ENCODE data around the gene CACNB2.

Gene CACNB2

GRCh38 chr10:18271491-18271890, 131.3 kb downstream of the CACNB2 start:
- DNase-seq (ENCODE audit: insufficient read length) (no peak), FAIRE-seq (no peak)
- no peak for TF ChIP-seq POLR2A (IDR thresholded peaks at IDR 0.05; ENCODE audit: low read depth, low read length)
- TF ChIP-seq POLR2AphosphoS5 (IDR thresholded peaks at IDR 0.05; ENCODE audit: low read depth, low read length): no peak
- TF ChIP-seq TAF1 (IDR thresholded peaks at IDR 0.05; ENCODE audit: borderline replicate concordance, low read depth, low read length): no peak

GRCh38 chr10:18273039-18273438, 132.8 kb downstream of the CACNB2 start:
- TF ChIP-seq POLR2AphosphoS5 (IDR thresholded peaks at IDR 0.05; ENCODE audit: low read depth, low read length): no peak
- no peak for TF ChIP-seq POLR2A (IDR thresholded peaks at IDR 0.05; ENCODE audit: low read depth, low read length)
- TF ChIP-seq TAF1 (IDR thresholded peaks at IDR 0.05; ENCODE audit: borderline replicate concordance, low read depth, low read length): no peak
- FAIRE-seq: no peak
- no peak for DNase-seq (ENCODE audit: insufficient read length)

- DNase-seq (ENCODE audit: insufficient read length): no peak
- TF ChIP-seq POLR2A (IDR thresholded peaks at IDR 0.05; ENCODE audit: low read depth, low read length) (no peak), POLR2AphosphoS5 (IDR thresholded peaks at IDR 0.05; ENCODE audit: low read depth, low read length) (no peak), TAF1 (IDR thresholded peaks at IDR 0.05; ENCODE audit: borderline replicate concordance, low read depth, low read length) (no peak)
- no peak for FAIRE-seq
Observed at GRCh38 chr10:18278181-18278580, 138.0 kb downstream of the CACNB2 start.

- TF ChIP-seq TAF1 (IDR thresholded peaks at IDR 0.05; ENCODE audit: borderline replicate concordance, low read depth, low read length): no peak
- TF ChIP-seq POLR2A (IDR thresholded peaks at IDR 0.05; ENCODE audit: low read depth, low read length): no peak
- TF ChIP-seq POLR2AphosphoS5 (IDR thresholded peaks at IDR 0.05; ENCODE audit: low read depth, low read length): no peak
- FAIRE-seq: no peak
- DNase-seq (ENCODE audit: insufficient read length): no peak
Observed at GRCh38 chr10:18279173-18279572, 138.9 kb downstream of the CACNB2 start.

- FAIRE-seq (peak; percentile 24), DNase-seq (ENCODE audit: insufficient read length) (no peak)
- TF ChIP-seq POLR2AphosphoS5 (IDR thresholded peaks at IDR 0.05; ENCODE audit: low read depth, low read length): no peak
Observed at GRCh38 chr10:18282094-18282493, 141.9 kb downstream of the CACNB2 start.

DNA sequence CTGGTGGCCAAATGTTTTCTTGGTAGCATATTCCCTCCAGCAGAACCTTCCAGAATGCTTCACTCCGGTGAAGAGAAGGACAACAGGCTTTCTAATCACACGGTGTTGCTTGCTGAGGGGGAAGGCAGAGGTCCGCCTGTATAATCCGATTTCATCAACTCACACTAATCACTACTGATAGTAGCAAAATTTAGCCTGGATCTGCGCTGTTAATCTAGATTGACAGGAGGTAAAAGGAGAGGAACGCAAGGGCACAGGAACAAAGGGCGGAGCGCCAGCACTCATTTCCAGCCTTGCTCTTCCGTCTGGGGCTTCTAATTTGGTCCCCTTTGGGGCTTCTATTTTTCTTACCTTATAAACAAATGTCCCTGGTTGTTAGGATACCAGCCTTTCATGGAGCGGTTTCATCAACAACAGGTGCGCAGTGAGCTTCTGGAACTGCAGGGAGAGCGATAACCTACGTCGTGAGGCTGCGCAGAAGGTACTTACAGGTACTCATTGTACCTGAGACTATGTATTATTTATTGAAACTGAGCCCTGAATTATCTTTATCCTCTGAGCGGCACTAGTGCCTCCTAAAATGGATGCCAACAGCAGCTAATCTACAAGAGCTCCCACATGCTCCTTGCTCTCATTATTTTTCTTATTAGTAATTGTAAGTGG, 150.6 kb downstream of the CACNB2 start:
- no peak for DNase-seq (ENCODE audit: insufficient read length)
- no peak for FAIRE-seq

DNA sequence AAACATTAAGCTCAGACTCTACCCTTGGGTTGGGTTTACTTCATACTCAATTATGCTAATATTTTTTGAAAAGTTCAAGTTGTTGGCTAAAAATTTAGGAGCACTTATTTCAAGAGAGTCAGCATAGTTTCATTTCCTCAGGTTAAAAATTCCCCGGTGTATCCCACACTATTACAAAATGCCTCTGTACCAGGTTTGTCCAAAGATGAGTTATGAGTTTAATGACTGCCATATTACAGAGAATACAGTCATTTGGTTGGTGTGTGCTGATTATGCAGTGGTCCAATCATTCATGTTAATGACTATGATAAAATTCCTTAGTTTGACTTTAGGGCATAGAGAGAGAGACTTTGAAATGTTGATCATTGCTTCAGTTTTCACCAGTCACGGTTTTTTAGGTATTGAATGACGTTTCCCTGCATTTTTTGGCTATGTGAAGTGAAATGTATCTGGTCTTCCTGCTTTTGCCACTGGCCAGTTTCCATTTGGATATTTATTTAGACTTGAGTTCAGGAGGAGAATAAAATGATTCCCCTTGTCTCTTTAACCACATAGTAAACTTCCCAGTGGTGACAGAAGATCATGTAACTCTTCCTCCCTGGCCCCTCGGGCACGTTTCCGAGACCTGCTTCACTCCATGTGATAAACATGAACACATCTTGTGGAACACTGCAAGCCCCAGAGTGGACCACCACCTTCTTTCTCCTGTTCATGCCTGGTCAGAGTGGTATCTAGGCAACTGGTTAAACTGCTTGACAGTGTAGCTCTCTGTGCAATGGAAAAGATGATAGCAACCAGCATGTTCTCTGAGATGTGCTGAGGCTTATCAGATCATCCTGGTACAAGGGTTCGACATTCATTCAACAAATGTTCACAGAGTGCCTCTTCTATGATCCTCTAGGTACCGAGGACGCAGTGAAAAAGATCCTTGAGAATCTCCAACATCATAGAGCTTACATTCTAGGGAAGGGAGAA, 153.6 kb downstream of the CACNB2 start:
- FAIRE-seq (peak; percentile 17), DNase-seq (ENCODE audit: insufficient read length) (no peak)
- no peak for TF ChIP-seq POLR2A (IDR thresholded peaks at IDR 0.05; ENCODE audit: low read depth, low read length)
- no peak for TF ChIP-seq POLR2AphosphoS5 (IDR thresholded peaks at IDR 0.05; ENCODE audit: low read depth, low read length)
- no peak for TF ChIP-seq TAF1 (IDR thresholded peaks at IDR 0.05; ENCODE audit: borderline replicate concordance, low read depth, low read length)

More for the DNA sequence above, 150.6 kb downstream of the CACNB2 start:
- no peak for TF ChIP-seq TAF1 (IDR thresholded peaks at IDR 0.05; ENCODE audit: borderline replicate concordance, low read depth, low read length)
- no peak for TF ChIP-seq POLR2AphosphoS5 (IDR thresholded peaks at IDR 0.05; ENCODE audit: low read depth, low read length)
- TF ChIP-seq POLR2A (IDR thresholded peaks at IDR 0.05; ENCODE audit: low read depth, low read length): no peak

DNA sequence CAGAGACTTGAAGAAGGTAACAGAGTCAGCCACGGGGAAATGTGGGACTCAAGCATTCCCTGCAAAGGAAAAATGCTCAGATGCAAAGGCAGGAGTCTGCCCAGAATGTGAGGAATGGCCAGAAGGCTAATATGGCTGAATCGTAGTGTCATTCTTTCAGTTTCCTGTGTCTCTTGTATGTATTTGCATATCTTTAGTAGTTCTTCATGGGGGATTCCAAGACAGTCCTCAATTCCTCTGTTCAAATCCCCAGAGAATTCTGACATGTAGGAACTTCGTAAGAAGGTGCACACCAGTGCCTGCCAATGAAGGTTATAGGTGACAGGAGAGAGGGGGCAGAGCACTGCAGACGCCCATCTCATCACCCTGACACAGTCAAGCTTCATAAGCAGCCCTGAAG, 154.4 kb downstream of the CACNB2 start:
- no peak for DNase-seq (ENCODE audit: insufficient read length)
- FAIRE-seq: no peak
- no peak for TF ChIP-seq TAF1 (IDR thresholded peaks at IDR 0.05; ENCODE audit: borderline replicate concordance, low read depth, low read length)
- TF ChIP-seq POLR2A (IDR thresholded peaks at IDR 0.05; ENCODE audit: low read depth, low read length): no peak
- TF ChIP-seq POLR2AphosphoS5 (IDR thresholded peaks at IDR 0.05; ENCODE audit: low read depth, low read length): no peak

DNA sequence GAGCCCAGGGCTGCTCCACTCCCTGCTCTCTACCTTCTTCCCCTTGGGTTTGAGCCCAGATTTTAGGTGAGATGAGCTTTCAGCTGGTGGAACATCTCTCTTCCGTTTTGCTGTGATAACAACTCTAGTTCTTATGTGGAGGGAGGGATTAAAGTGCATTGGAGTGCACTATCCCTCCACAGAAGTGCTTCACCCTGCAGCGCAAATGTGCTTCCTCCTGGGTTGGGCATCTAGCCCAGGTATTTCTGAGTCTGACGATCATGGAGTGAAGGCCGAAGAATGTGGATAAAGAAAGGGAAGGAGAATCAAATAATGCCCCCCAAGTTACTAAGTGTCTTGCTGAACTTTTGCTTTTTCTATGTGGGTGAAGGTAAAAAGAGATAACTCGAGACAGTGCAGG, 157.4 kb downstream of the CACNB2 start:
- DNase-seq (ENCODE audit: insufficient read length) (no peak), FAIRE-seq (no peak)
- no peak for TF ChIP-seq POLR2A (IDR thresholded peaks at IDR 0.05; ENCODE audit: low read depth, low read length)
- TF ChIP-seq POLR2AphosphoS5 (IDR thresholded peaks at IDR 0.05; ENCODE audit: low read depth, low read length): no peak
- TF ChIP-seq TAF1 (IDR thresholded peaks at IDR 0.05; ENCODE audit: borderline replicate concordance, low read depth, low read length): no peak

- TF ChIP-seq POLR2AphosphoS5 (IDR thresholded peaks at IDR 0.05; ENCODE audit: low read depth, low read length): no peak
- no peak for TF ChIP-seq POLR2A (IDR thresholded peaks at IDR 0.05; ENCODE audit: low read depth, low read length)
- TF ChIP-seq TAF1 (IDR thresholded peaks at IDR 0.05; ENCODE audit: borderline replicate concordance, low read depth, low read length): no peak
- DNase-seq (ENCODE audit: insufficient read length): no peak
- no peak for FAIRE-seq
Observed at GRCh38 chr10:18298256-18298655, 158.0 kb downstream of the CACNB2 start.

GRCh38 chr10:18303851-18304801, 163.9 kb downstream of the CACNB2 start:
- no peak for TF ChIP-seq POLR2A (IDR thresholded peaks at IDR 0.05; ENCODE audit: low read depth, low read length)
- TF ChIP-seq POLR2AphosphoS5 (IDR thresholded peaks at IDR 0.05; ENCODE audit: low read depth, low read length): no peak
- no peak for TF ChIP-seq TAF1 (IDR thresholded peaks at IDR 0.05; ENCODE audit: borderline replicate concordance, low read depth, low read length)
- no peak for FAIRE-seq
- no peak for DNase-seq (ENCODE audit: insufficient read length)
